HL-60 (cell line): ENCODE results near the gene ATP6V1G3.

ENCODE experiments used
- DNase-seq, 2 experiments: peaks; one replicate each; pipeline ENCODE4 v3.0.0-alpha.2; 2010 to 2020; ENCODE audit warnings: low read depth in 1 of 2, low spot score in 1 of 2
- H3K27ac ChIP-seq: fragments of 250-450 bp; sonication (Bioruptor Pico); replicated peaks from 2 replicates; pipeline ENCODE4 v1.5.1; 2020; ENCODE audit warnings: mild to moderate bottlenecking, moderate library complexity
- H3K27me3 ChIP-seq: fragments of 250-450 bp; sonication (Bioruptor Pico); 2 replicates; pipeline ENCODE4 v1.5.1; 2021; ENCODE audit warnings: mild to moderate bottlenecking, moderate library complexity; ENCODE audit not compliant: insufficient read depth, poor library complexity, severe bottlenecking
- H3K4me3 ChIP-seq: replicated peaks from 2 replicates; pipeline ENCODE4 v1.5.1; 2011; ENCODE audit warnings: mild to moderate bottlenecking, control low read depth, low read length; ENCODE audit not compliant: insufficient read depth
- CTCF ChIP-seq: IDR thresholded peaks from one replicate; pipeline ENCODE4 v1.5.1; 2011; ENCODE audit warnings: low read length, control low read depth, inconsistent platforms; ENCODE audit not compliant: insufficient read depth
- GABPA ChIP-seq: IDR thresholded peaks from 2 replicates; pipeline ENCODE4 v1.6.1; 2012; ENCODE audit warnings: low read depth
- POLR2AphosphoS5 ChIP-seq: IDR thresholded peaks from 2 replicates; pipeline ENCODE4 v1.6.1; 2012; ENCODE audit warnings: low read depth
- REST ChIP-seq: IDR thresholded peaks from 2 replicates; pipeline ENCODE4 v1.6.1; 2012; ENCODE audit warnings: low read depth; ENCODE audit not compliant: insufficient replicate concordance
- SPI1 ChIP-seq: IDR thresholded peaks from 2 replicates; pipeline ENCODE4 v1.6.1; 2012; ENCODE audit warnings: low read depth, mild to moderate bottlenecking, borderline replicate concordance

The ATP6V1G3 gene

GRCh38 chr1:198534548-198535418, 5.7 kb downstream of the ATP6V1G3 start:
- H3K27me3 ChIP-seq, result no peaks in the 10 kb centered on the region
- TF ChIP-seq POLR2AphosphoS5, result no peak
- TF ChIP-seq GABPA, result no peak
- no peak for TF ChIP-seq REST
- H3K4me3 ChIP-seq, result no peak overlapping the region
- H3K27ac ChIP-seq, result peak overlapping the region; percentile 13; the same call in 1 of the 2 replicates
- DNase-seq, result no peak

DNA sequence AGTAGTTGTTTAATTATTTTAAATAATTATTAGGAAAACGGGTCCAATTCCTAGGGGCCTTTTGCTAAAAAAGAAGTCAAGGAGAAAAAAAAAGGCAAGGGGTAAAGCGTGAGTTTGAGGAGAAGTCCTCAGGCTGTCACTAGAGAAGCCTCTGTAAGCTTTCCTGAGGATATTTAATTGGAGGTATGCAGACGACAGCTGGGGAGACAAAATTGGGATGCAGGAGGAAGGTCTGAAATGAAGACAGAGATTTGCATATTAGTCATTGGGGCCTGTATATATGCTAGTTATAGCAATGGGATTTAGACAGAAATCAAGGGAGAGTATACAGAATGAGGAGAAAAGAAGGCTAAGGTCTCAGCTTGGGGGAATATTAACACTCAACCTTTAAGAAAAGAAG, 8.6 kb downstream of the ATP6V1G3 start:
- TF ChIP-seq GABPA (no peak), REST (no peak), POLR2AphosphoS5 (no peak), CTCF (no peak)
- no peak for DNase-seq
- no peaks in the 10 kb centered on the region for H3K27me3 ChIP-seq
- H3K27ac ChIP-seq, result no peak overlapping the region
- H3K4me3 ChIP-seq, result no peak overlapping the region

DNA sequence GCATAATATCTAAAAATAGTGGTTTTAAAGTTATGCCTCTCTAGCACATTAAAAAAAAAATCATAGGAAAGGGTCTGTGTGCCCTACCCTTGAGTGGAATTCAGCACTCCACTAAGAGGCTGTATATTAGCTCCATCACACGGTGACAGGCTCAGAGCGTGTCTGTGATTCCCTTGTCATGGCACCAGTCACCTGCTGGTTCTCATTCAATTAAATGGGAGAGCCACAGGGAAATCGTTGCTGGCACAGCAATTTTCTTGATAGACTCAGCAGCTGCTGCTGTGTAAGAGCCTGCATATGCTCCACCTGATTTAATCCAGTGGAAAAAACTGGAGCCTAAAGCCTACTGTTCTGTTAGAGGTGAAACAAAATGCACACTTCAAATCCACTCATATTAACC, 9.5 kb downstream of the ATP6V1G3 start:
- no peak for DNase-seq
- H3K27ac ChIP-seq, result no peak overlapping the region

More for the DNA sequence above, 9.5 kb downstream of the ATP6V1G3 start:
- TF ChIP-seq SPI1 (no peak), POLR2AphosphoS5 (no peak), CTCF (no peak), GABPA (no peak), REST (no peak)
- Histone ChIP-seq H3K27me3 (no peaks in the 10 kb centered on the region), H3K4me3 (no peak overlapping the region)
